Measurements from ENCODE around the gene FOXB1.

- TF ChIP-seq CTCF (optimal IDR thresholded peaks at IDR 0.05 in 1 of 3, IDR thresholded peaks at IDR 0.05 in 1 of 3, conservative IDR thresholded peaks at IDR 0.05 in 1 of 3; ENCODE audit: extremely low read depth in 1 of 3, insufficient read depth in 2 of 3, low read length in 3 of 3): no peak
- TF ChIP-seq EZH2 (IDR thresholded peaks at IDR 0.05; ENCODE audit: low read length): no peak
These were observed 48.7 kb downstream of the FOXB1 start for GRCh38 chr15:60052796-60053195.

All from keratinocyte (primary cell).